HG03280 (cell line): ENCODE results near the gene UMOD.

Experiments used
- ATAC-seq: cut with Tn5 transposase; IDR thresholded peaks from one replicate; pipeline ENCODE4 v1.9.1; 2021; ENCODE audit warnings: mild to moderate bottlenecking, moderate library complexity; ENCODE audit not compliant: unreplicated experiment

The UMOD gene

DNA sequence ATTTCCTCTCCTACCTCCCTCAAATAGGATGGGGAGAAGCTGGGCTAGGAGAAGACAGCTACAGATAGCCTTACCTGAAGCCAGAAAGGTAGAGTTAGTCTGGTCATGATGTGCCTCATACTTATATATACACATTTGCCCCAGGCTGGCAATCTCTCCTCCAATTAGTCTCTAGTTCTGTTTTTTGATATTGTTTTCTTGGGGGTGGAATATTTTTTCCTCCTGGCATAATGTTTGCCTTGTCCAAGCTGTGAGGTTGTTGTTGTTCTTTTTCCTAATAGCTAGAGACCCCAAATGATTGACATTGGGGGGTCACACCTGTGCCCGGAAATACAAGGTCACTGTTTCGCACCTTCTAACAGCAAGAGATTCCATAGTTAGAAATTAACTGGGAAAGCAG is at the start of gene UMOD:
Gene UMOD (minus strand): TSS at position 101 of the 400 bp plus-strand sequence. CDS start 1,978 bp downstream, outside the sequence.
- no peak for ATAC-seq

DNA sequence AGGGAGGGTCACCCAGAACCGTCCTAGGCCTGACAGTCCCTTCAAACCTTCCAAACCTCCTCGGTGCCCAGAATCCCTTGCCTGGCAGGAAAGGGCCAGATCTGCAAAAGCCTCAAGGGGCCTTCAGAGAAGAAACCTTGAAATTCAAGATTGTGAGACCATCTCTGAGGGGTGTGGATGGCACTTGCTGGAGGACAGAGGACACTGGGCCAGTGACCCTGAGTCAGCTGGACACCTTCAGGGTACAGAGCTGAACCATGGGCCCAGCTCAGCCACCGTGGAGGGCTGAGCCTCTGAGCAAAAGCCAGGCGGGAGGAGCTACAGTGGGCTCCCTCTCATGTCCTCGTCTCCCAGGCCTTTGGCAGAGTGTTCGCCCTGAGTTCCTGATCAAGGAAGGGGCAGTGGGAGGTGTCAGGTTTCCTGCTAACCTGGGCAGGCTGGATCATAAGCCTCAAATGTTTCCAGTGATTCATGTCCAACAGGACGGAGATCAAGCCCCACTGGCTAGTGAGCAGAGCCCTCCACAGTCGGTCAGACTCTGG is 49.0 kb upstream of the UMOD start:
- ATAC-seq = no peak

DNA sequence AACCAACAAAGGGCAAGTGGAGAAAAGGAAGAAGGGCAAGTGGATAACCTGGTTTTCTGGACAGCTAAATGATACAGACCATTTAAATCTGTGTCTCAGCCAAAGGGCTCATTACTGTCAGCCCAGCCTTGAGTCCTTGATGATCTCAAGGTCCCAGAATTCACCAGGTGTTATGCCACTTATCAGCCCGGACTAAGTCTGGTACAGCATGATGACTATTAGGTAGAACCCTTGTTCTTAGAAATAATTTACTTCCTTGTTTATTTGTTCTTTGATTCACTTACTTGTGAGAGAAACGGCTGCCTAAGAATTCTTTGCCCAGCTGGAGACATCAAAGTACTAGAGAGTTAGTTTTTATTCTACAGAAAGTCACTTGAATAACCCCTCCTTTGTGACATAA is 48.6 kb upstream of the UMOD start:
- ATAC-seq = no peak

DNA sequence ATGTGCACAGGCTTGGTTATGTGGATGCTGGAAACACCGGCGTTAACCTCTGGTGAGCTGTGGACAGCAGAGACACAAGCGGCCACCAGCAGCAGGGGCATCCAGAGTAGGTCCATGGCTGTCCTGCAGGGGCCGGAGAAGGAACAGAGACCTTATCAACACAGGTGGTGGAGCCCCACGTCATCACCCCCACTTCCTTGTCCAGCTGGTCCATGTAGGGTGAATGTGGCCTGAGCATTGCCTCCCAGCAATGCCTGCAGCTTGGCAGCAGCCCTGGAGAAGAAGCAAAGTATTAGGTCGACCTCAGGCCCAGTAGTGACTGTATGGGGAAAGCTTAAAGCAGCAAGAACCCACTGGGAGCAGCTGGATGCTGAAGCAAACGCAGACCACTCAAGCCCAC is 46.7 kb upstream of the UMOD start:
- ATAC-seq = no peak

DNA sequence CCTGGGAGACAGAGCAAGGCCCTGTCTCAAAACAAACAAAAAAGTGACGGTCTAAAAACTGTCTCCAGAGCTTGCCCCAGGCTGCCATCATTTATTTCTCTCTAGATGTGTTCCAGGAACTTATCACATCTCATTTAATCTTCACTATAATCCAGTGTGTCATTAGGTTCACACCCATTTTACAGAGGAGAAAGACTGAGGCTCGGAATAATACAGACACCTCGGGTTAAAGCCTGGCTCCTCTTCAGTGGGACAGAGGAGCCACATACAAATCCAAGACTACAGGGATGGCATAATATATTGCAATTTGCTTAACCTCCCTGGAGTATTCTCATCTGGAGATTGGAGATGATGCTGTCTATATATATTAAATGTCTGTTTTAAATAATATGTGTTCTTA is 46.1 kb upstream of the UMOD start:
- ATAC-seq = no peak

DNA sequence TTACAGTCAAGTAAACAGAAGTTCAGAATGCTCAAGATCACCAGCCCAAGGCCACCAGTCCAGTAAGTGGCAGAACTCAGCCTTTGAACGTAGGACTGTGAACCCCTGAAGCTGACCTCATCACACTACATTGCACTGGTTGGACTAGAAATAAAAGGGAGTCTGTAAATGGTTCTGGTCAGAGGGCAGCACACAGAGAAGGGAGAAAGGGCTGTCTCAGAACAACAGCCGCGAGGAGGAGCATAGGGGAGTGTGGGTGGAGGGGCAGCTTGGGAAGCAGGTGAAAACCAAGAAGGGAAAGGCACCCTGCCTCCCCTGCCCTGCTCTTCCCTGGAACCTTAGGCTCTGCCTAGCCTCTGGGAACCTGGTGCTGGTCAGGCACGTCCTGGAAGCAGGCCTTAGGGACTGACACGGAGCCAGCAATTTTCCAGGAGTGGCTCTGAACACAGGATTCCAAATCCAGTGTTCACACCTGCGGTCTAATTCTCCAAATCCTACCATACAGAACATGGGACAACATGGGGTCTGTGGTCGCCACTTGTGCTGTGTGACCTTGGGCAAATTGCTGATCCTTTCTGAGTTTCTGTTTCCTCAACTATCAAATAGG is 45.1 kb upstream of the UMOD start:
- ATAC-seq = no peak

DNA sequence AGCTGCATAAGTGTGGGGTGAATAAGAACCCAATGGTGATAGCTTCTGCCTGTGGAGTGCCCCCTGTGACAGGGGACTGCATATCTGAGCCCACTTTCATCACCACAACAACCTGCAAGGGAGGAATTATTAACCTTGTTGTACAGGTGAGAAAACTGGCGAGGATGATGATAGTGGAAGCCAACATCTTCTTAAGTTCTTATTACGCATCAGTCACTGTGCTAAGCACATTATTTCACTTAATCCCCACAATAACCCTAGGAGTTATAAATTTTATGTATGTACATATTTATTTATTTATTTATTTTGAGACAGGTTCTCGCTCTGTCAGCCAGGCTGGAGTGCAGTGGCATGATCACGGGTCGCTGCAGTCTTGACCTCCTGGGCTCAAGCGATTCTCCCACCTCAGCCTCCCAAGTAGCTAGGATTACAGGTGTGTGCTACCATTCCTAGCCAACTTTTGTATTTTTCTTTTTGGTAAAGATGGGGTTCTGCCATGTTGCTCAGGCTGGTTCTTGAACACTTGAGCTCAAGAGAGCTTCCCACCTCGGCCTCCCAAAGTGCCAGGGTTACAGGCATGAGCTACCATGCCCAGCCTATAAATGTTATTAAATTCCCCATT is 44.4 kb upstream of the UMOD start:
- no peak for ATAC-seq

DNA sequence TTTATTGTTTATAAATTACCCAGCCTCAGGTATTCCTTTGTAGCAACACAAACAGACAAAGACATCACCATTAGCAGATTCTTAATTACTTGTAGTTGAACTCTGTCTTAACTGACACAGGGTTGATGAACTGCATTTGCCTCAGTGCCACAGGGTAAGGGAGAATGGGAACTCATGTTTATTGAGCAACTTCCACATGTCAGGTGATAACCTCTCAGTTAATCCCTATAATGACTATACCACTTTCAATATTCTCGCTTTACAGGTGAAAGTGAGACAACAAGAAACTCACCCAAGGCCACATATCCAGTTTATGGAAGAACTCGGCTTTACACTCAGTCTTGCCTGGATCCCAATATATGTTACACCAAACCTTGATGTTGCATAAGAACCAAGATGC is 43.4 kb upstream of the UMOD start:
- ATAC-seq = no peak

DNA sequence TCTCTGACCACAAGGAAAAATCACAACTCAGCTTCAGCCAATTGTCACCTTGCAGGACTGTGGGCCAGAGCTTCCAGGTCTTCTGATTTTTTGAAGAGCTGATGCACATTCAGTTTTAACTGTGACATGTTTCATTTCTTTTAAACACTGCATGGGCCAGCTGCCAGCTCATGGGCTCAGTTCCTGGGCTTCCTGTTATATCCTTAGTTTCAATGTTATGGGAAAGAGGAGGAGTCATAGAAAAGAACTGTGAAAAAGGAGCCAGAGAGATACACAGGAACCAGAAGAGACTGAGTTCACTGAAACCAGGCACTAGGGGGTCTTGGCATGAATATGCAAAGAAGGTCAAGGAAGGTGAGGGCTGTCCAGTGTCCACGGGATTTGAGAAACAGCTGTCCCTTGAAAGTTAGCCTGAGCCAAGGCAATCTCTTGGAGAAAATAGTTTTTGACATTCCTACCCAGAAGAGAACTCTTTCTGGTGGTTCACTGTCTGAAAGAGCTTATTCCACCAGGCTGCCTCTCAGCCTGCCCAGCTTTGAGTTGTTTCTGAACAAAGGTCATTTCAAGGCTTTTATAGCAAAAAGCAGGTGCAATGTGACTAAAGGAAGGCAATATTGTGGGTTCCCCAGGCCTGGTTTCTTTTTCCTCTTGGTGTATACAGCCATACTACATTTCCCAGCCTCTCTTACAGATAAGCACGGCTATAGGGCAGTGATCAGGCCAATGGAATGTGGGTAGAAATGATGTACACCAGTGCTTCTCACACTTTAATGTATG is 41.5 kb upstream of the UMOD start:
- no peak for ATAC-seq

DNA sequence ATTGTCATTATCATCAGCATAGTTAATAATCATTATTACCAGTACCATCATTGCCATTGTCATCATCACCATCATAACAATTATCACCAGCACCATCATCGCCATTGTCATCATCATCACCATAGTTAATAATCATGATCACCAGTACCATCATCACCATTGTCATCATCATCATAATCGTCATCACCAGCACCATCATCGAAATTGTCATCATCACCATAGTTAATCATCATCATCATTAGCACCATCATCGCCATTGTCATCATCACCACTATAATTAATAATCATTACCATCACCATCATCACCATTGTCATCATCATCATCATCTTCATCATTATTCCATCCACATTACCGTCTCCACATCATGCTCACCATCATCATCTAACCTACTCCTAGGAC is 38.5 kb upstream of the UMOD start:
- no peak for ATAC-seq

DNA sequence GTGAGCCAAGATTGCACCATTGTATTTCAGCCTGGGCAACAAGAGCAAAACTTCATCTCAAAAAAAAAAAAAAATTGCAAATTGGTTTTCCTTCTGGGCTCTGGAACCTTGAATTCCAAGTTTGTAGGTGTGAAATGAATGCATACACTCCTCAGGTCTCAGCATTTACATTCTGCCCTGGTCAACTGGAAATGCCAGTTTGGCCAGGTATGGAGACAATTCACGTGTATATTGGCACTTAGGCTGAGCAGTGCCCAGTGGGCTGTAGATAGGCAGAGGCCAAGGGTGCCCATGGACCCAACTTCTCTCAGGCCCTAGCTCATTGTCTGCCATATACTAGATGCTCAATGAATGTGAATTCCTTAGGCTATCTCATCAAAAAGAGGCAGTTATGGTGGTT is 36.3 kb upstream of the UMOD start:
- ATAC-seq = no peak

DNA sequence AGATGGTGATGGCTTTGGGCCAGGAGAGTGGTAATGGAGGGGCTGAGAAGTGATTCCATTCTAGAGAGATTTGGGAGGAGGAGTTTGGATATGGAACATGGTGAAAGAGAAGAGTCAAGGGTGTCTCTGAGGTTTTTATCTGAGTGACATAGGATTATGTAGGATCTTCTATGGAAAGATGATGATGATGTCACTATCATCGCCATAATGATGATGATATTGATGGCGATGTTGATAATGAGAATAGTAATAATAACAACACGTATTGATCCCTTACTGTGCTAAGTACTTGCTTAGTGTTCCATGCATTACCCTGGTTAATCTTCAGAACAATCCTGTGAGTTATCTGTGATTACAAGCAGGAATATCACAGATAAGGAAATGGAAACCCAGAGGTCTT is 35.5 kb upstream of the UMOD start:
- ATAC-seq = no peak

DNA sequence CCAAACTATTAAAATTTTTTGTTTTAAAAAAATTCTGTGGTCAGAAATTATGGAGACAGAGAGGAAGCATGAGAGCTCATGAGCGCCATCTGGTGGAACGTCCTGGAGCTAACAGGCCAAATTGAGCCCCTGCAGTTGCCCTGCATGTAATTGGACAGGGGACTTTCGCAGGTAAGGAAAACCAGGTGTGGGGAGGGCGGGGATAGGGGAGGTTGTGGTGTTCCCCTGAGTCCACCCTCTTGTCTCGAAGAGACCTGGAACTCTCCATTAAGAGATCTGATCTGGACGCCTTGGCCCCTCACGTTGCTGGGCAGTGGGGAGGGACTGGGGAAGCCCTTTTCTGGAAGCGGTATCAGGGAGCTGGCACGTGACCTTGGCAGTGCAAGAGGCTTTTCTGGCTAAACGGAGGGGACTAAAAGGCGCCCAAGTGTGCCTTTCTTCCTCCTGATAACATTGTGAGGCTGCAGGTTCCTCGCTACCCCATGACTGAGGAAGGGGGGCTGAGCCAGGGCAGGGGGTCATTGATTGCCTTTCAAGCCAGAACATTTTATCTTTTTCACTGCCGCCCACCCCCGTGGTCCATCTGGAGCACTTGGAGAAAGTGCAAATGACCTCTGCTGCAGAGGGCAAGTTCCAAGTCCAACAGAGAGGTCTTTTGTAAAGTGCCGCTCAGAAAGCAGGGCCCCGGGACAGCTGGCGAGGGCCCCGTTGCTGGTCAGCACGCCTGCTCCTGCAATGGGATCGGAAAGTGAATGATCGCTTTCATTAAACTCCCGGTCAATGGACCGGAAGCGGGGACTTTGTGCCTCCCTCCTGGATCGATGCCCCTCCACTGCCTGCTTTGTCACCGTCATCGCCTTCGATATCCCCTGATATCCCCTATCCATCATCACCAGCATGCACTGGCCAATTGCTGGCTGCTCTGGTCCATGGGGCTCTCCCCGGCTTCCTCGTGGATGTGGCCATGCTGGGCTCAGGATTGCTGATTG is 33.6 kb upstream of the UMOD start:
- ATAC-seq = no peak

DNA sequence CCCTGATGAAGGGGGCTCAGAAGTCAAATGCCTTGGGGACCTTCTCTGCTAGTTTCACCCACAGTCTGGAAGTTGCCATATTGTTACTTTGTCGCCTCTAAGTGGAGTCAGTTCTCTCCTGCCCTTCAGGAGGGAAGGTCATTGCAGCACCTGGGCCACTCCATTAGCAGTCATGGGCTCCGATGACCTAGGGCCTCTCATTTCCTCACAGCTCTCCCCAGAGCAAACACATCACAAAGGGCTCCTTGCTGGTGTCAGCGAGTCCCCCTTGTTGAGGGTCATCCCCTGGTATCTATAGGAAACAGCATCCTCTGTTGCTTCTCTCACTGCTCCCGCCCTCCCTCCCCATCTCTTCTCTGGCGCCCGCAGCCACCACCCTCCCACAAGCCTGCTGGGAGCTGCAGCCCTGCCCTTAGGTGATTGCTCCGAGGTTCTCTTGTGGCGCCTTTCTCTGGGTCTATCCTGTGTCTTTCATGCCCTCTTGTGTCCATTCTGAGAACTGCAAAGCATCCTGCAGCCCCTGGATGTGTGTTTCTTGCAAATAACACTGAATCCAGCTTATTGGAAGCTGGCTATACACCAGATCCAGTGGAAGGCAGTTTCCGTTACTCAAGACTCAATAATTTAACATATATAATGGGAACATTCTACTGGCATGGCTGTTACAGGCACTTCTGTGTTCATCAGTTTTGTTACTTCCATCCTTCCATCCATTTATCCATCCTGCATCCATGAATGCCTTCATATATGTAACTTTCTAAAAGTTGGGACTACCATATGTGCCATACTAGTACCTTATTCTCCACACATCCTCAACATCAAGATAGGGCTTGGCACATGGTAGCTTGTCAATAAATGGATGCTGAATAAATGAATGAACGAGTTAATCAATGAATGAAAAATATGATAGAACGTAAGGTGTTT is 30.9 kb upstream of the UMOD start:
- no peak for ATAC-seq

DNA sequence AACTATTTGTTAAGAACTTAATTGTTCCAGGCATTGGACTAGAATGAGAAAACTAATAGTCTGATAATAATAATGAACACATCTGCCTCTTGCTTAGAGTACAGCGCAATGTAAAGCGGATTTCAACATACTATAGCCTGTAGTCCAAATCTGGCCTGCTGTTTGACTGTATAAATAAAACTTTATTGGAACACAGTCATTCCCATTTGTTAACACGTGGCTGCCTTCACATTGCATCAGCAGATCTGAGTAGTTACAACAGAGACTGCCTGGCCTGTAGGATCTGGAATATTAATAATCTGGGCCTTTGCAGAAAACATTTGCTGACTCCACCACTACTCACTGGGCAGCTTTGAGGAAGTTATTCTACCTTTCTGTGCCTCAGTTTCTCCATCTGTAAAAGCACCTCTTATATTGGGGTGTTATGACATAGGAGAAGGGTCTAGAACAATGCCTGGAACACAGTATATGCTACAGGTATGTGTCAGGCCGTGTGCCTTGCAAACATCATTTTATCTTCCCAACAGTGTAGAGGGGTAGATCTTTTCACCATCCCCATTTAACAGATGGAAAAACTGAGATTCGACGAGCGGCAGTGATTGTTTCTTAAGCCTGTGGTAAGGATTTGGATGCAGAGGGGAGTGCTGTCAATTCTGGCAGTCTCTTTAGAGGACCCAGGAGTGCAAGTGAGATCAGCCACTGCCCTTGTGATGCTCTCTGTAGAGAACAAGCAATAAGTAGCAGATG is 29.9 kb upstream of the UMOD start:
- ATAC-seq = no peak

DNA sequence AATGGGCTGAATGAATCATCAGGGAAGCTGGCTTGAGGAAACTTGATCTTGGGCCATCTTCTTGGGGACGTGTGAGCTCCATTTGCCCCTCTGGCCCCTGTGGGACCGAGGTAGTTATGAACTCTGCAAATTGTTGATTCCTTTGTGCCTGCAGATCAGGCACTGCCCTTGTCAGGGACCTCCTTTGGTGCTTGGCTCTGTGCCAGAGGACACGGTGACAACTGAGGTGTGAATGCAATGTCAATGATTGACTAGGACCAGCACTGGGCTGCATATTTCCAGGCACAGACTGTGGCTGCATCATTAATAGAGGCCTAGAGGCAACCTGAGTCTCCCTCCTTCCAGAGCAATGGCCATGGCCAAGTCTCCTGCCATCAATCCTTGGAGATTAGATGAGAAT is 28.3 kb upstream of the UMOD start:
- ATAC-seq = no peak

DNA sequence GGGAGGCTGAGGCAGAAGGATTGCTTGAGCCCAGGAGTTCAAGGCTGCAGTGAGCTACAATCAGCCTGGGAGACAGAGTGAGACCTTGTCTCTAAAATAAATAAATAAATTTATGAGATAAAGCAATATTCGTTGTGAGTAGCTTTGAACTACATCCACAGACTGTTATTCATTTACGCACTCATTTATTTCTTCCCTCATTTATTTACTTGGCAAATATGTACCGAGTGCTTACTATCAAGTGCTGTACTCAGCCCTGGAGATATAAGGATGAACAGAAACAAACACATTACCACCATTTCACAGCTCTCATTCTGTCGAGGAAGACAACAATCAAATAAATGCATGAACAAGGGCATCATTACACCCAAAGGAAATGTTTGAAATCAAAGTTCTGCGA is 24.7 kb upstream of the UMOD start:
- no peak for ATAC-seq

DNA sequence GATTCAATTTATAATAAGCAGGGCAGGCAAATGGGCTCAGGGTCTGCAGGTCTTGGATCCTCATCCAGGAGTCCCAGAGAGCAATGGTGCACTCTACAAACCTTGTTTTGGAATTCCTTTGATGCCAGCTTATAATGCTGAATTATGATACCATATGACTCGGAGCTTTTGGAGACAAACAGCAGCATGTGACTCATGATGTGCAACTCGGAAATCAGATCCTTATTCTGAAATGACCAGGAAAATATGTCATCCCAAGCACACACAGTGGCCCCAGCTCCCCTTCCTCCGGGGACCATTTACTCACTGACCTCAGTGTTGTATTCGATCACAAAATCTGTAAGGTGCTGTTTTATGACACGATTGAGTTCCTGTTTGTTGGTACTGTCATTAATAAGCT is 20.2 kb upstream of the UMOD start:
- ATAC-seq = no peak

DNA sequence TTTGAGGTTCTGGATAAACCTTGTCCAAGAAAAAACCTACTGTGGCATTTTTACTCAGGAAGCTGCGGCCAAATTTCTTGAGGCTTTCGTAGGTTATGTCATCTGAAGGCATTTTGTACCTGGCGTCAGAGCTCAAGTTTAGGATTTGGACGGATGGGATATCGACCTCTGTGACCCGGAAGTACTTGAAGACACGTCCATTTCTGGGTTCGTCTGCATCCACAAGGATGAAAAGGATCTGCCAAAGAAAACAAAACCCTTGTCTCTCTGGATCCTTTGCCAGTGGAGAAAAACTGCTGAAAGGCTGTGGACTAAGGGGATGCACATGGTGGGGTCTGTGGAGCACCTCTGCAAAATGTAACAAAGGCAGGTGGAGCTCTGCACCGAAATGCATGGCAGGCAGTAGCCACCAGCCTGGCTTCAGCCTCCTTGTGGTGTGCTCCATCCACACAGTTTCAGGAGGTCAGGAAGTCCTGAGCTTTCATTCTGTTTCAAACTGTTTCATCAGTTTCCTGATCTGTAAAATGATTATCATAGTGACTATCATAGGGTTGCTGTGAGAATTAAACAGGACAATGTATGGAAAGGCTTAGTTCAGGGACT is 17.0 kb upstream of the UMOD start:
- ATAC-seq = no peak
